ENCODE results near the gene BCAS3.

The BCAS3 gene

GRCh38 chr17:60933739-60934138 is 256.1 kb downstream of the BCAS3 start:
- TF ChIP-seq RAD21 (IDR thresholded peaks at IDR 0.05; ENCODE audit: low read depth) = no peak
- TF ChIP-seq ZBTB7A (IDR thresholded peaks at IDR 0.05; ENCODE audit: low read depth) = no peak
- no peak for TF ChIP-seq TAF1 (IDR thresholded peaks at IDR 0.05; ENCODE audit: low read depth)
- no peak for TF ChIP-seq YY1 (IDR thresholded peaks at IDR 0.05; ENCODE audit: low read depth)
- no peak for TF ChIP-seq CEBPB (IDR thresholded peaks at IDR 0.05)
- no peak for TF ChIP-seq TCF12 (IDR thresholded peaks at IDR 0.05; ENCODE audit: low read depth)
- TF ChIP-seq EGR1 (IDR thresholded peaks at IDR 0.05) = no peak
- no peak for TF ChIP-seq TEAD4 (IDR thresholded peaks at IDR 0.05)
- no peak for TF ChIP-seq NFIC (IDR thresholded peaks at IDR 0.05)
- no peak for TF ChIP-seq EP300 (IDR thresholded peaks at IDR 0.05; ENCODE audit: borderline replicate concordance)
- TF ChIP-seq CREB1 (IDR thresholded peaks at IDR 0.05; ENCODE audit: low read depth) = no peak
- no peak for TF ChIP-seq USF1 (IDR thresholded peaks at IDR 0.05)
- TF ChIP-seq MAX (IDR thresholded peaks at IDR 0.05) = no peak
- no peak for TF ChIP-seq REST (IDR thresholded peaks at IDR 0.05; ENCODE audit: low read depth)
- no peak for TF ChIP-seq FOXM1 (IDR thresholded peaks at IDR 0.05; ENCODE audit: borderline replicate concordance, low read depth)

- no peak for TF ChIP-seq YY1 (IDR thresholded peaks at IDR 0.05; ENCODE audit: low read depth)
- TF ChIP-seq TEAD4 (IDR thresholded peaks at IDR 0.05) = no peak
- no peak for TF ChIP-seq TCF12 (IDR thresholded peaks at IDR 0.05; ENCODE audit: low read depth)
- TF ChIP-seq EGR1 (IDR thresholded peaks at IDR 0.05) = no peak
- TF ChIP-seq REST (IDR thresholded peaks at IDR 0.05; ENCODE audit: low read depth) = no peak
- TF ChIP-seq NFIC (IDR thresholded peaks at IDR 0.05) = no peak
- no peak for TF ChIP-seq MAX (IDR thresholded peaks at IDR 0.05)
- TF ChIP-seq FOXM1 (IDR thresholded peaks at IDR 0.05; ENCODE audit: borderline replicate concordance, low read depth) = no peak
- TF ChIP-seq TAF1 (IDR thresholded peaks at IDR 0.05; ENCODE audit: low read depth) = no peak
- TF ChIP-seq EP300 (IDR thresholded peaks at IDR 0.05; ENCODE audit: borderline replicate concordance) = no peak
- TF ChIP-seq CEBPB (IDR thresholded peaks at IDR 0.05) = no peak
- TF ChIP-seq RAD21 (IDR thresholded peaks at IDR 0.05; ENCODE audit: low read depth) = no peak
- TF ChIP-seq USF1 (IDR thresholded peaks at IDR 0.05) = no peak
- TF ChIP-seq ZBTB7A (IDR thresholded peaks at IDR 0.05; ENCODE audit: low read depth) = no peak
- TF ChIP-seq CREB1 (IDR thresholded peaks at IDR 0.05; ENCODE audit: low read depth) = no peak
These were observed 257.1 kb downstream of the BCAS3 start for GRCh38 chr17:60934723-60935122.

- TF ChIP-seq TAF1 (IDR thresholded peaks at IDR 0.05; ENCODE audit: low read depth) (no peak), TCF12 (IDR thresholded peaks at IDR 0.05; ENCODE audit: low read depth) (no peak), RAD21 (IDR thresholded peaks at IDR 0.05; ENCODE audit: low read depth) (no peak)
These were observed 261.7 kb downstream of the BCAS3 start for GRCh38 chr17:60939318-60939717.

- TF ChIP-seq RAD21 (IDR thresholded peaks at IDR 0.05; ENCODE audit: low read depth) = no peak
- no peak for TF ChIP-seq YY1 (IDR thresholded peaks at IDR 0.05; ENCODE audit: low read depth)
- no peak for TF ChIP-seq CEBPB (IDR thresholded peaks at IDR 0.05)
- no peak for TF ChIP-seq EGR1 (IDR thresholded peaks at IDR 0.05)
- no peak for TF ChIP-seq ZBTB7A (IDR thresholded peaks at IDR 0.05; ENCODE audit: low read depth)
These were observed 263.4 kb downstream of the BCAS3 start for GRCh38 chr17:60941028-60941427.

GRCh38 chr17:60941571-60941970 is 263.9 kb downstream of the BCAS3 start:
- no peak for TF ChIP-seq EGR1 (IDR thresholded peaks at IDR 0.05)
- no peak for TF ChIP-seq MAX (IDR thresholded peaks at IDR 0.05)
- no peak for TF ChIP-seq EP300 (IDR thresholded peaks at IDR 0.05; ENCODE audit: borderline replicate concordance)
- TF ChIP-seq RAD21 (IDR thresholded peaks at IDR 0.05; ENCODE audit: low read depth) = no peak
- TF ChIP-seq CEBPB (IDR thresholded peaks at IDR 0.05) = no peak
- no peak for TF ChIP-seq YY1 (IDR thresholded peaks at IDR 0.05; ENCODE audit: low read depth)
- TF ChIP-seq NFIC (IDR thresholded peaks at IDR 0.05) = no peak
- TF ChIP-seq CREB1 (IDR thresholded peaks at IDR 0.05; ENCODE audit: low read depth) = no peak
- no peak for TF ChIP-seq TAF1 (IDR thresholded peaks at IDR 0.05; ENCODE audit: low read depth)

- TF ChIP-seq TEAD4 (IDR thresholded peaks at IDR 0.05) (no peak), CEBPB (IDR thresholded peaks at IDR 0.05) (no peak), USF1 (IDR thresholded peaks at IDR 0.05) (no peak), YY1 (IDR thresholded peaks at IDR 0.05; ENCODE audit: low read depth) (no peak), EGR1 (IDR thresholded peaks at IDR 0.05) (no peak), CREB1 (IDR thresholded peaks at IDR 0.05; ENCODE audit: low read depth) (no peak), EP300 (IDR thresholded peaks at IDR 0.05; ENCODE audit: borderline replicate concordance) (no peak), RAD21 (IDR thresholded peaks at IDR 0.05; ENCODE audit: low read depth) (no peak), TAF1 (IDR thresholded peaks at IDR 0.05; ENCODE audit: low read depth) (no peak), MAX (IDR thresholded peaks at IDR 0.05) (no peak), FOXM1 (IDR thresholded peaks at IDR 0.05; ENCODE audit: borderline replicate concordance, low read depth) (no peak), ZBTB7A (IDR thresholded peaks at IDR 0.05; ENCODE audit: low read depth) (no peak), REST (IDR thresholded peaks at IDR 0.05; ENCODE audit: low read depth) (no peak), NFIC (IDR thresholded peaks at IDR 0.05) (no peak), TCF12 (IDR thresholded peaks at IDR 0.05; ENCODE audit: low read depth) (no peak)
These were observed 267.1 kb downstream of the BCAS3 start for GRCh38 chr17:60944751-60945150.

All from Ishikawa (cell line).